GM18951 (cell line): Measurements from ENCODE around the gene C10orf105.

Source experiments
- POLR2A ChIP-seq: IDR thresholded peaks from 4 replicates; pipeline ENCODE4 v1.6.1; 2011; ENCODE audit warnings: mild to moderate bottlenecking; ENCODE audit not compliant: insufficient read length, insufficient read depth; ENCODE audit errors: extremely low read depth
- in situ Hi-C: fragments of 300-500 bp; cut with MboI; formaldehyde crosslinking; loops from one replicate; pipeline ENCODE4 v1.12.0; 2022; ENCODE audit warnings: low sequenced_read_pairs, mixed read lengths, inconsistent platforms; ENCODE audit not compliant: unreplicated experiment

The C10orf105 gene

DNA sequence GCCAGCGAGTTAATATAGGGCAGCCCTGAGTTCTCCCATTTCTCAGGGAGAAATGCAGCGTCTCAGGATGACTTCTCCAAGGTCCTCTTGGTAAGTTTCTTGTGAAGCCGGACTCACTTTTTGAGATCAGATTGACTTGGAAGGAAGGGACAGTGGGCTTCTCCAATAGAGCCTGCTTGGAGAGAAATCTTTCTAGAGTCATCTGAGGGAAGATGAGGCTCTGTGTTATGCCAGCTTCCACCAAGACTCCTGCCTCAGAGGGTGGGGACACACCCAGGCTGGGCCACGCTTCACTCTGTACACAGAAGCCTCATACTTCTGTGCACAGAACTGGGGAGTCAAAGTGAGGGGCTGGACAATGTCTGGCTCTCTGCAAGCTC, 5.6 kb downstream of the C10orf105 start:
- no peak for TF ChIP-seq POLR2A
- in situ Hi-C loops: no loop called here

DNA sequence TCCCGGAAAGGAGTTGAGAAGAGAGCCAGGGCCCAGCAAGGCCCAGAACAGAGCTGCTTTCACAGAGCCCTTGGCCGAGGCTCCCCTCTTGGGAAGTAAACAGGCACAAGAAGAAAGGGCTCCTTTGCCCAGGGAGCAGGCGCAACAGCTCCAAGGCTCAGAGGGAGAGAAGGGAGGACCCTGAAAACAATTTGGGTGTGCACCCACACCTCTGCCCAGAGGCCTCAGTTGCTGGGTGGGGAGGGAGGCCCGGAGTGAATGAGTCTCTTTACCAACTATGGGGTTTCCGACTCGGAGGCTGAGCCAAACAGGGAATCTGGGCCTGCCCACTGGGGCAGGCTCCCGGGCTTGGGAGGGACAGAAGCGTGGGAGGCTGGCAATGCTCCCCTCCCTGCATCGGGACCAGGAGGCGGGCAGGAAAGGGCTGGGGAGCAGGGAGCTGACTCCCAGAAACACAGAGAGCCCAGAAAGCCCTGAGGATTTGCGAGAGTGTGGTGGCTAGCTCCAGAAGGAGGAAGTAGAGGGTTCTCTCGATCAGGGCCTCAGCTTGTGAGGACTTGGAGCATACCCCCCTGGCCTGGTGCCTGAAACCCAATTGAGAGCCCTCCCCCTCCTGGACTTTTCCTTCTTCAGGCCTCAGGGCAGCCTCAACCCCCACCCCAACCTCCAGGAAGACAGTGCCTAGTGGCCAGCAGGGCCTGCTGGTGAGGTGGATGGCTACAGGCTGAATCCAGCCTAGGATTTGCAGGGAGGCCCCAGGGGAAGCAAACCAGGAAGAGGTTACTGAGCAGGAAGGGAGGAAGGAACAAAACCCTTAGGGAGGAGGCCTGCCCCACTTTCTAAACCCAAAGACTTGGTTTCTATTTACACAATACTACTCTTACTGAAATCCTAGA, 6.2 kb downstream of the C10orf105 start:
- in situ Hi-C loops: no loop called here
- TF ChIP-seq POLR2A: no peak

DNA sequence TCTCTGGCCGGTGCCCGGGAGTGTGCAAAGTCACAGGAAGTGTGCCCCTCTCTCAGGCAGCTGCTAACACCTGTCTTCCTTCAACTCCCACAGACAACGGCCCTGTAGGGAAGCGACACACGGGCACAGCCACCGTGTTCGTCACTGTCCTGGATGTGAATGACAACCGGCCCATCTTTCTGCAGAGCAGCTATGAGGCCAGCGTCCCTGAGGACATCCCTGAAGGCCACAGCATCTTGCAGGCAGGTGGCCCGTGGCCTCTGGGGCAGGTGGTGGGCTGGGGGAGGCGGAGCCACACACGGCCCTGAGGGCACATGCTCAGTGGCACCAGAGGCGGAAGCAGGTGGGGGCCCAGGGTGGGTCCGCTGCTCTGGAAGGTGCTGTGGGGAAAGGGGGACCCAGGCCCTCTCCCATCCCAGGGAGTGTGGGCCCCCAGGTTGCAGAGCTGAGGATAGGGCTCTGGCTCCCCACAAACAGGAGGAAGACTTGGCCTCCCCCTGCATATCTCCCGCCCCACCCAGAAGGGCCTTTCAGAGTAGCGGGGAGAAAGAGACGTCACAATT, 6.9 kb downstream of the C10orf105 start:
- no peak for TF ChIP-seq POLR2A
- in situ Hi-C loops: no loop called here

DNA sequence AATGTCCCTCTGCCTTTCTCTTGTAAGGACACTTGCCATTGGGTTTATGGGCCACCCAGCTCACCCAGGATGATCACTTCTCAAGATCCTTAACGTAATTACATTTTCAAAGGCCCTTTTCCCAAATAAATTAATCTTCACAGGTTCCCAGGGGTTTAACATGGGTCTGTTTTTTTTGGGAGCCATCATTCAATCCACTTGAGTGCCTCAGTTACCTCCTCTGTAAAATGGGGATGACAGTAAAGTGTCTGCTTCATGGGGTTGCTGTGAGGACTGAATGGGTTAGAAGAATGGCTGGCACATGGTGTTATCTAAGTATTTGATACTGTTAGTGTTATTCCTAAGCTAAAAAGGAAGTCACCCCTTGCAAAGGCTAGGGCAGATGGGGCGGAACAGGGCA, 7.4 kb downstream of the C10orf105 start:
- TF ChIP-seq POLR2A: no peak
- in situ Hi-C loops: no loop called here

DNA sequence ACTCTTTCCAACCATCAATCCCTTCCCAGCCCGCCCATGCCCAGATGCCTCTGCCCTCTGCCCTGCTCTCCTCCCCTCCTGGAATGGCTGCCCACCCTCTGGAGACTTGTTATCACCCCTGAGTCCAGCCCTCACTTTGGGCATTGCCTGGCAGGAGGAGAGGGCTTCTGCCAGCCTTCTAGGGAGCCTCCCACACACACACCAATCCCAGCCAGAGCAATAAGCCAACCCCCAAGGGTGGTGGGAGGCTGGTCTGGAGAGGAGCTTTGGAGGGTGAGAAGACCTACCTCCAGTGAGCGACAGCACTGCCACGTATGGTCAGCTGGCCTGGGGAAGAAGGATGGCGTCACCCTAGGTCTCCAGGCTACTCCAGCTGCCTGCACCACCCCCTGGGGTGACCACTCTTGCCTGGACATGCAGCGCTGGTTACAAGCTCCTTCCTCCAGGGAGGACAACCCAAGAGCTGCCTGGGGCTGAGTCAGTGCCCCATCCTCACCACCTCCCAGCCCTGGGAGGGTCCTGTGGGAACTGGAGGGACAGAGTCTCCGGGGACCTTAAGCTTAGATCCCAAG, 8.4 kb downstream of the C10orf105 start:
- no peak for TF ChIP-seq POLR2A
- in situ Hi-C loops: no loop called here

DNA sequence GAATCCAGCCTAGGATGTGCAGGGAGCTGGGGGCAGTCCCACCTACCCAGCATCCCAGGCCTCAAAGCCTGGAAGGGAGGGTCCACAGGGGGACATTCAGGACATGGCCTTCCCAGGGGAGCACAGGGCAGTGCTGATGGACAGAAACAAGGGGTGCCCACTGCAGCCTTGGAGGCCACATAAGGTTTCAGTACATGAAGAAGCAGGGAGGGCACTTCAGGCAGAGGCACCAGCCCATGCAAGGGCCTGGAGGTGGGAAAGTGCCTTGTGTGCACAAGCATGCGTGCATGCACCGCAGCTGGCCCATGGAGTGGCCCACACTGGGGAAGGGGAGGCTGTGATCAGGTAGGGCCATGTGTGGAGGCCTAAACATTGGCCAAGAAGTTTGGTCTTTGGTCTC, 9.1 kb downstream of the C10orf105 start:
- in situ Hi-C loops: no loop called here
- no peak for TF ChIP-seq POLR2A

DNA sequence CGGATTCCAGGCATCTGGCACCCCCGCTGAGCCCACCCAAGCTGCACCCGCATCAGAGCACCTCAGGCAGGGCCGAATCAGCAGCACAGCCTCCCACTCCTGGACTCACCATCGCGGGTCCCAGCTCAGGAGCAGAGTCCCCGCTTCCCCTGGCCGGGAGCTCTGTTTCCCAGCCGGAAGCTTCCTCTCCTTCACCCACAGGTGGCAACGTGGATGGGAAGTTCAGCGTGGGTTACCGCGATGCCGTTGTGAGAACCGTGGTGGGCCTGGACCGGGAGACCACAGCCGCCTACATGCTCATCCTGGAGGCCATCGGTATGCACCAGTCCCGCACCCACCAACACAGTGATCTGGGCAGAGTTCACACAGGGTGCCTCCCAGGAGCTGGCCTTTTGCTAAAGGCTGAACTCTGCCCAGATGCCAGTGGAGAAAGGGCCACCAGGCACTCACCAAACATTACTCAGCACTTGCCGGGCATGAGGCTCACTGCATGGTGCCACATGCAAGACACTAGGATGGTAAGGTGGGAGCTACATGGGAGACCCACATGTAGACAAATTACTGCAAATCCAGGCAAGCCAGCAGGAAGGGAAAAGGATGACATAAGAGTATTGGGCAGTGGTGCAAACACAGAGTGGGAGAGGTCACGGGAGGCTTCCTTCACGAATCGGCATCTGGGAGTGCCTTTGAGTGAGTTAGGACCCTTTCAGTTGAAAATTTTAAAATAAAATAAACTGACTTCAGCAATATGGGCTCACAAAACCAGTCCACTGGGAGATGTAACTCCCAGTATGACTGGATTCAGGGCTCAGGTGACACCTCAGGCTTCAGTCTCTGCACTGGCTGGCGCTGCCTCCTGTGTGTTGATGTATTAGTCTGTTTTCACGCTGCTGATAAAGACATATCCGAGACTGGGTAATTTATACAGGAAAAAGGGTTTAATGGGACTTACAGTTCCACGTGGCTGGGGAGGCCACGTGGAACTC, 10.4 kb downstream of the C10orf105 start:
- in situ Hi-C loops: no loop called here
- TF ChIP-seq POLR2A: no peak

DNA sequence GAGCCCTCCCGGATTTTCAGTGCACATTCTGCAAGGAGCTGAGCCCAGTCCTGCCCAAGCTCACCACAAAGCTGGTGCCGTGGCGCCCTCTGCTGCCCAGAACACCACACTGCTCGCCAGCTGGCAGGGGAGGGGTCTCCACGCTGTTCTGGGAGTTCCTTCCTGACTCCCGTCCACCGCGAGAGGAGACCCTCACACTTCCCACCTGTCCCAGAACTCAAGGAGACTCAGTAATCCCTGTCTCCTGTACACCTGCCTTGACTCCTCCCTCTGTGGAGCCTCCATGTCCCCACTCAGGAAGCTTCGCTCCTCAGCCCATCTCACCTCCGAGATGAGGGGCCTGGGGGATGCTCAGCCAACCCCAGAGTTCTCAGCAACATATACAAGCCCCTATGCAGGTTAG, 11.3 kb downstream of the C10orf105 start:
- no peak for TF ChIP-seq POLR2A
- in situ Hi-C loops: no loop called here

DNA sequence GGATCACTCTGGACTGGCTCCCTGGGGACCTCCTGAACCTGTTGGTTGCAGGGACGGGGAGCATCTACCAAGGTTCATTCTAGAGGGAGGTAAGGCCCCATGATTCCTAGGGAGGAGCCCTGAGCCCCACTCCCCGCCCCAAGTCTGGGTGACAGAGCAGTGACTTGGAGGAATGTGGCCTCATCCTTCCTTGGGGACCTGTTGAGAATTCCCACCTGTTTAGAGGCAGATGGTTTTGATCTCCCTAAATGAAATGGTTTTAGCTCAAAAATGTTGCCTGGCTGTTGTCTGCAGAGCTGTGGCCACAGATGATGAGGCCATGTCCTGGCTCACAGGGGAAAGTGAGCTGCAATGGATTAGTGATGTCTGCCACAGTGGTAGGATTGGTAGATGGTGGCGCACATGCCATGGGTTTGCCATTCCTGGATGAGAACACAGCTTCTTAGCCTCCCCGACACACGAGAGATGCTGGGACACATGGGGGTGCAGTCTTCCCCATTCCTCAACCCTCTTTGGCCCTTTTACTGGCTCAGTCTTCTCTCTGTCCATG, 12.3 kb downstream of the C10orf105 start:
- TF ChIP-seq POLR2A: no peak
- in situ Hi-C loops: no loop called here

DNA sequence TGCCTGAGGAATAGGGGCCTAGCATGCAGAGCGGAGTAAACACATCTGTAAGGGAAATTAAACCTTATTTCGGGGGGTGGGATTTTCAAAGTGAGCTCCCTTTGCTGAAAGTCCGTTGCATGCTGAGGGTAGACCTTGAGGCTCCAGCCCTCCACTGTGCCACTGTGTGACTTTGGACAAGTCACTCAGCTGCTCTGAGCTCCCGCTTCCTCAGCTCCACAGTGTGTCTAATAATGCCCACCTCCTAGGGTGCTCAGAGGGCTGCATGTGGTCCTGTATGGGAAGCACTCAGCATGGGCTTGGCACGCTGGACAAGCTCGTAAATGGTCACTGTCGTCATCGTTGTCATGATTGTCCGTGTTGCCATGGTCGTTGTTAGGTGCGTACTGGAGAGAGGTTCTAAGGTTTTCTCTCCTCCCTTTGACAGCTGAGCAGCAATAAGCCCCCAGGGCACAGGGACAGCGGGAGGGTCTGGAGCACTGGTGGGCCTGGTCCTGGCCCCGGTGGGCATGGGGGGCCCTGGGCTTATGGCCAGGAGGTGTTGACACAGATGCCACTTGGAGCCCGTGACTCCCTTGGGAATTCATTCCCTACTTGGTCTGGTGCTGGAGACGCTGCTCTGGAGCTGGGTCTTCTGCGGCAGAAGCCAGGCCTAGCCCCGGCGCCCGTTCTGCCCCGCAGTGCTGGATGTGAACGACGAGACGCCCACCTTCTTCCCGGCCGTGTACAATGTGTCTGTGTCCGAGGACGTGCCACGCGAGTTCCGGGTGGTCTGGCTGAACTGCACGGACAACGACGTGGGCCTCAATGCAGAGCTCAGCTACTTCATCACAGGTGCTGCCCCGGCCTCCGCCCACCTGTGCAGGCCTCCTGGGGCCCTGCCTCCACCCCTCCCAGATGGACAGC, 13.1 kb downstream of the C10orf105 start:
- TF ChIP-seq POLR2A: no peak
- in situ Hi-C loops: no loop called here

DNA sequence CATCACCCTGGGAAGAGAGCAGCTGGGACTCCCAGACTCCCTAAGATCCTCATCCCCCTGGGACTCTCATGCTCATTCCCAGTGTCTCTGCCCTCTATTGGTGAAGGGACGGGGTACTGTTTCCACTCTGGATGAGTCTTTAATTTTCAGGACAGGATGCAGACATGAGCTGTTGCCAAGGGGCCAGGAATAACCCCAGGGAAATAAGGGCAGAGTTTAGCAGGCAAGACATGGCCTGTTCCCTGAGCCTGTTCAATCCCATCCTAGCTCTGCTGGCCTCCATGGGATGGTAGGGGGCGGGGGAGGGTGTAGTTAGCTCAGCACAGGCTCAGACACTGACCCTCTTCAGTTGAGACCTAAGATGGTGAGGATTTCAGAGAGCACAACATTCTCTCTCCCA, 14.0 kb downstream of the C10orf105 start:
- TF ChIP-seq POLR2A: no peak
- in situ Hi-C loops: no loop called here

DNA sequence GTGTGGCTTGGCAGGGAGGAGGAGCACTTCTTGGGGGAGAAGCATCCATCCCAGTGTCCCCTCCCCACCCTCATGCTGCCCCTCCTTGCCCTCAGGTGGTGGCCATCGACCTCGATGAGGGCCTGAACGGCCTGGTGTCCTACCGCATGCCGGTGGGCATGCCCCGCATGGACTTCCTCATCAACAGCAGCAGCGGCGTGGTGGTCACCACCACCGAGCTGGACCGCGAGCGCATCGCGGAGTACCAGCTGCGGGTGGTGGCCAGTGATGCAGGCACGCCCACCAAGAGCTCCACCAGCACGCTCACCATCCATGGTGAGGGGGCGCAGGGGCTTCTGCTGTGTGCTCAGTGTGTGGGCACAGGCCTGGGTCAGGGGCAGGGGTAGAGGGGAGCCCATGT, 14.8 kb downstream of the C10orf105 start:
- in situ Hi-C loops: no loop called here
- TF ChIP-seq POLR2A: no peak
